Heart left ventricle (tissue), 16 donors: Measurements from ENCODE around the gene EFEMP2. TPM values are rescaled to one million over a fixed set of nuclear protein-coding genes. Genes with fewer than 3 reads are reported as not detected.

ENCODE experiments used
- ATAC-seq, 4 donors: fragments of 200-7000 bp; cut with Tn5 transposase; one replicate each; pipeline ENCODE4 v1.9.1; 2020 to 2022; ENCODE audit warnings: moderate library complexity in 4 of 4, mild to moderate bottlenecking in 3 of 4, moderate number of reproducible peaks in 1 of 4
- DNase-seq, 5 donors: peaks; one replicate each; pipeline ENCODE4 v3.0.0-alpha.2; 2020
- H3K27ac ChIP-seq, 12 donors: fragments of 200-600 bp; sonication (generic) in 4 of 12; one replicate each; pipeline versions ENCODE4 v1.5.0 to v1.8.0; 2016 to 2022; ENCODE audit warnings: mild to moderate bottlenecking in 2 of 12
- H3K27me3 ChIP-seq, 9 donors: fragments of 200-600 bp; sonication (generic) in 2 of 9; one replicate each; pipeline versions ENCODE4 v1.5.1 to v1.8.0; 2016 to 2022; ENCODE audit warnings: mild to moderate bottlenecking in 3 of 9
- H3K36me3 ChIP-seq, 9 donors: fragments of 200-600 bp; sonication (generic) in 2 of 9; one replicate each; pipeline versions ENCODE4 v1.5.0 to v1.8.0; 2018 to 2022; ENCODE audit warnings: mild to moderate bottlenecking in 2 of 9
- H3K4me1 ChIP-seq, 12 donors: fragments of 200-600 bp; sonication (generic) in 4 of 12; one replicate each; pipeline versions ENCODE4 v1.5.0 to v1.8.0; 2016 to 2022; ENCODE audit warnings: mild to moderate bottlenecking in 3 of 12
- H3K4me3 ChIP-seq, 12 donors: fragments of 200-600 bp; sonication (generic) in 4 of 12; one replicate each; pipeline versions ENCODE4 v1.5.0 to v1.8.0; 2017 to 2022; ENCODE audit warnings: mild to moderate bottlenecking in 9 of 12, moderate library complexity in 4 of 12
- H3K9me3 ChIP-seq, 12 donors: fragments of 200-600 bp; sonication (generic) in 4 of 12; one replicate each; pipeline versions ENCODE4 v1.5.0 to v1.8.0; 2016 to 2022; ENCODE audit warnings: mild to moderate bottlenecking in 1 of 12
- POLR2A ChIP-seq, 2 donors: fragments of 450-650 bp; IDR thresholded peaks; one replicate each; pipeline ENCODE4 v1.6.1; 2017; ENCODE audit warnings: antibody characterized with exemption in 2 of 2, mild to moderate bottlenecking in 2 of 2, moderate library complexity in 2 of 2
- WGBS, 4 donors: extraction: QIAGEN DNeasy Blood & Tissue Kit in 2 of 4; methylation state at CpG; one replicate each; pipeline versions ENCODE4 v1.1.5 to v1.1.7; 2013 to 2018; 5-methylcytosine and 5-hydroxymethylcytosine counted together
- intact Hi-C, 10 donors: fragments of 100-400 bp; cut with DNase I; formaldehyde crosslinking; loops; one replicate each; pipeline versions ENCODE4 v1.11.1 to v1.14.2; 2022
- polyA plus RNA-seq, 2 donors: library from polyadenylated mRNA; stranded (reverse); fragments of 200-250 nt; gene quantifications; one replicate each; pipeline ENCODE4 v1.2.3, GENCODE V29; 2013
- total RNA-seq, 9 donors: library from RNA; depleted of rRNA in 2 of 9; stranded (reverse); fragments of >200 nt in 2 of 9; fragmentation: NEBNext Ultra II Directional in 3 of 9; extraction: Animal tissue kit (Norgen Biotek cat#: 25700) in 3 of 9; gene quantifications; one replicate each; pipeline versions ENCODE4 v1.1.0 to v1.2.4, GENCODE V29; 2016 to 2023
- TF ChIP-seq, protein P1 (sequence below), 12 donors: fragments of 200-600 bp; sonication (generic) in 4 of 12; IDR thresholded peaks; one replicate each; pipeline versions ENCODE4 v1.5.0 to v1.8.0; 2018 to 2022; ENCODE audit warnings: antibody characterized with exemption in 12 of 12, mild to moderate bottlenecking in 5 of 12
- donor health status: ischemic (EF 13 %, LVEDD 7.1; RV severe dilation, severe dysfunction).
- donor health status: healthy with polysubstance abuse.
- donor health status: DM: no; HTN: yes; CAD: no.
- donor health status: DM: no; HTN: no; CAD: no.
- donor health status: ischemic (EF 25% LVEDD 6.9; RV normal size, moderate dysfunction).
- donor health status: ischemic (EF 25% LVEDD 5.7; RV mildly dilated, moderate dysfunction).
- donor health status: healthy.
- donor health status: DM: yes; HTN: yes; CAD: no.
- donor health status: ischemic (EF 35%, LVEDD 5.7; RV mildly dilated, moderate dysfunction).
- donor health status: nonischemic (EF 11% LVEDD 7.7; RV severe dilation, severe dysfunction).
- donor health status: DM: yes; HTN: yes; CAD: no.
- donor health status: PGD.
- donor health status: ischemic (EF 29% LVEDD 5.4; RV normal size, mild dysfunction).
- donor health status: nonischemic (EF 23%, LVEDD 6.1; RV moderate dilation, normal function).

EFEMP2 gene
- total and polyA plus RNA-seq, 11 donors, result 43.6 to 123 (median 88.4) TPM

DNA sequence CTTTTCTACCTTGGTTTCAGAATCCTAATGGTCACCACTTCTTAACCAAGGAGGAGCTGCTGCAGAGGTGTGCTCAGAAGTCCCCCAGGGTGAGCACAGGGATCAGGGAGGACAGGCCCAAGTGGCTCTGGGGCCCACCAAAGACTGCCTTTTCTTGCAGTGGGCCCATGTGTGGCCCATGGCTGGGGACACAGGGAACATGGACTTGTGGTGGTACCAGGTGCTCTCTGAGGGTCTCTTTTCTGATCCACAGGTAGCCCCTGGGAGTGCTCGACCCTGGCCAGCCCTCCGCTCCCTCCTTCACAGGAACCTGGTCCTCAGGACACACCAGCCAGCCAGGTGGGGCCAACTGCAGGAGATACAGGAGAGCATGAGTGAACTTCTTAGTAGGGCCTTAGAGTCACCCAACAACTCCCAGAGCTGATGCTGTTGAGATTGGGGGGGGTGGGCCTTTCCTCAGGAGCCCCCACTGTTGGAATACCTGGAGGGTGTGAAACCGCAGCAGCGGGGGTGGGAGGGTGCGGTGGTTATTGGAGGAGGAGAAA is 10.3 kb downstream of the EFEMP2 start:
- peak in 3 of 5 donors; percentile 24 to 45 (median 25) for DNase-seq
- Histone ChIP-seq H3K27ac (peak overlapping the region in 2 of 12 donors; percentile 6 to 98), H3K9me3 (no peaks in the 10 kb centered on the region), H3K36me3 (peaks cover 0 to 60% (median 56%) of the 10 kb centered on the region in 9 donors), H3K4me3 (no peak overlapping the region), H3K4me1 (peaks cover 0 to 35% (median 22%) of the 10 kb centered on the region in 12 donors), H3K27me3 (no peaks in the 10 kb centered on the region)
- ATAC-seq, result no peak
- TF ChIP-seq, protein P1, sequence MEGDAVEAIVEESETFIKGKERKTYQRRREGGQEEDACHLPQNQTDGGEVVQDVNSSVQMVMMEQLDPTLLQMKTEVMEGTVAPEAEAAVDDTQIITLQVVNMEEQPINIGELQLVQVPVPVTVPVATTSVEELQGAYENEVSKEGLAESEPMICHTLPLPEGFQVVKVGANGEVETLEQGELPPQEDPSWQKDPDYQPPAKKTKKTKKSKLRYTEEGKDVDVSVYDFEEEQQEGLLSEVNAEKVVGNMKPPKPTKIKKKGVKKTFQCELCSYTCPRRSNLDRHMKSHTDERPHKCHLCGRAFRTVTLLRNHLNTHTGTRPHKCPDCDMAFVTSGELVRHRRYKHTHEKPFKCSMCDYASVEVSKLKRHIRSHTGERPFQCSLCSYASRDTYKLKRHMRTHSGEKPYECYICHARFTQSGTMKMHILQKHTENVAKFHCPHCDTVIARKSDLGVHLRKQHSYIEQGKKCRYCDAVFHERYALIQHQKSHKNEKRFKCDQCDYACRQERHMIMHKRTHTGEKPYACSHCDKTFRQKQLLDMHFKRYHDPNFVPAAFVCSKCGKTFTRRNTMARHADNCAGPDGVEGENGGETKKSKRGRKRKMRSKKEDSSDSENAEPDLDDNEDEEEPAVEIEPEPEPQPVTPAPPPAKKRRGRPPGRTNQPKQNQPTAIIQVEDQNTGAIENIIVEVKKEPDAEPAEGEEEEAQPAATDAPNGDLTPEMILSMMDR (IDR thresholded peaks at IDR 0.05), result no peak
- TF ChIP-seq POLR2A (IDR thresholded peaks at IDR 0.05), result no peak
- intact Hi-C loops, result loop anchor here in 1 of 10 donors (10.0 kb wide), 1 partner anchor 483 kb away; the partner anchor contains the start of genes B4GAT1 and BRMS1
- 74 to 96% (median 88%) methylated on average over 4 to 5 of the region's 5 CpGs for WGBS, 4 donors

DNA sequence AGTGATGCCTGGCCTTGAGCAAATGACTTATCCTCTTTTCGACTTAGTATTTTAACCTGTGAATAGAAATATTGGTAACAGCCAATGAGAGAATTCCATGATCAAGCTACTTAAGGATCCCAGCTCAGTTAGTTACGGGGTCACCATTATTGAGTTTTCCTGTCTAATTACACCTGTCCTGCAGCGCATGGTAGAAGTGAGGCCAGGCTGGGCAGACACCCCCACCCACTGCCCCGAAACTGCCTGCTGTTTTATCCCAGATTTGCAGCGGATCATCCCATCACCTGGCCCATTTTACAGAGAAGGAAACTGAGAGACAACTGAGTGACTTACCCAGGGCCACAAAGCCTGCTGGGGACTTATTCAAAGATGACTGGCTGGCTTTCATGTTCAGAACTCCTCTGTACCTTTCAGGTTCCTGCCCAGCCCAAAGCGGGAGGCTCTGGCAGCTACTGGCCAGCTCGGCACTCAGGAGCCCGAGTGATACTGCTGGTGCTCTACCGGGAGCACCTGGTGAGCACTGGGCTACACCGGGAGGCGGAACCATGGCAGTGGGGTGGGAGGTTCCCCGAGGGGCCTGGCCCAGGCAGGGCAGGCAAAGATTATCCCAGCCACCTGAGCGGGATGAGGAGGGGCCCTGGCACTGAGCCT is 10.9 kb downstream of the EFEMP2 start:
- DNase-seq, result peak in 3 of 5 donors; percentile 23 to 58 (median 27)
- Histone ChIP-seq H3K27me3 (no peaks in the 10 kb centered on the region), H3K9me3 (no peaks in the 10 kb centered on the region), H3K27ac (peak overlapping the region in 11 of 12 donors; percentile 94 to 99 (median 98)), H3K36me3 (peaks cover 0 to 54% (median 50%) of the 10 kb centered on the region in 9 donors), H3K4me1 (peaks cover 0 to 38% (median 24%) of the 10 kb centered on the region in 12 donors), H3K4me3 (peak overlapping the region in 11 of 12 donors; percentile 70 to 100 (median 78))
- ATAC-seq, result no peak
- 83 to 91% (median 87%) methylated on average over 8 to 13 of the region's 13 CpGs for WGBS, 4 donors
- TF ChIP-seq POLR2A (IDR thresholded peaks at IDR 0.05), result no peak
- TF ChIP-seq, protein P1 (IDR thresholded peaks at IDR 0.05), result no peak
- intact Hi-C loops, result loop anchor here in 3 of 10 donors (2.0 to 10.0 kb wide), 3 partner anchors 27 to 483 kb away; partner anchors contain the start of genes B4GAT1 (in 1 of the 3), BRMS1 (in 1 of the 3), C11orf68 (in 1 of the 3) and DRAP1 (in 1 of the 3)

DNA sequence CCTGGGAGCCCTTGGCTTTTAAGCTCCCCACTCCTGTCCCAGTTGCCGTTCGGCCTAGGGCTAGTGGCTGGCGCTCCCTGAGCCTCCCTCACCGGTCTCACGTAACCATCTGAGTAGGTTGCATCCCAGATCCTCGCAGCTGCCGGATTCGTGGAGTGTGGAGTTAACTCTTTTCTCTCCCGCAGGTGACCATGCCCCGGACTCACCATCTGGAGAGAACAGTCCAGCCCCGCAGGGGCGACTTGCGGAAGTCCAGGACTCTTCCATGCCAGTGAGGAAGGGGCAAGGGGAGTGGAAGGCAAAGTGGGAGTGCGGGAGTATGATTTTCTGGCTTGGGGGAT is 11.5 kb downstream of the EFEMP2 start:
- Histone ChIP-seq H3K27me3 (no peaks in the 10 kb centered on the region), H3K36me3 (peaks cover 0 to 51% (median 48%) of the 10 kb centered on the region in 9 donors), H3K4me1 (peaks cover 0 to 43% (median 29%) of the 10 kb centered on the region in 12 donors), H3K4me3 (peak overlapping the region; percentile 70 to 100 (median 82)), H3K27ac (peak overlapping the region; percentile 94 to 99 (median 98)), H3K9me3 (no peaks in the 10 kb centered on the region)
- DNase-seq (peak in 4 of 5 donors; percentile 14 to 65 (median 38)), ATAC-seq (no peak)
- TF ChIP-seq, protein P1 (IDR thresholded peaks at IDR 0.05), result no peak
- no peak for TF ChIP-seq POLR2A (IDR thresholded peaks at IDR 0.05)
- WGBS, 4 donors, result 9 to 20% (median 10%) methylated on average over 6 to 14 of the region's 14 CpGs
- intact Hi-C loops, result loop anchor here in 3 of 10 donors (2.0 to 10.0 kb wide), 3 partner anchors 28 to 484 kb away; partner anchors contain the start of genes B4GAT1 (in 1 of the 3), BRMS1 (in 1 of the 3), C11orf68 (in 1 of the 3) and DRAP1 (in 1 of the 3)
